Spleen (tissue), 11 donors: ENCODE measurements around the gene TBC1D9B. TPM values are rescaled to one million over a fixed set of nuclear protein-coding genes. Genes with fewer than 3 reads are reported as not detected.

ENCODE experiments used
- DNase-seq: peaks from one replicate; pipeline ENCODE4 v3.0.0-alpha.2; 2020
- H3K27ac ChIP-seq, 8 donors: fragments of 200-600 bp; sonication (generic) in 7 of 8; 1 replicate in 4 of 8; 2 replicates in 4 of 8; pipeline versions ENCODE4 v1.5.0 to v1.8.0; 2016 to 2021; ENCODE audit warnings: inconsistent platforms in 4 of 8, mild to moderate bottlenecking in 4 of 8, moderate library complexity in 1 of 8
- H3K27me3 ChIP-seq, 7 donors: fragments of 200-600 bp; sonication (generic) in 6 of 7; replicated peaks in 1 of 7; 1 replicate in 4 of 7; 2 replicates in 3 of 7; pipeline versions ENCODE4 v1.5.0 to v1.8.0; 2016 to 2021; ENCODE audit warnings: inconsistent platforms in 3 of 7, mild to moderate bottlenecking in 1 of 7
- H3K36me3 ChIP-seq, 6 donors: fragments of 200-600 bp; sonication (generic) in 5 of 6; 1 replicate in 4 of 6; 2 replicates in 2 of 6; pipeline versions ENCODE4 v1.5.0 to v1.8.0; 2016 to 2021; ENCODE audit warnings: inconsistent platforms in 2 of 6
- H3K4me1 ChIP-seq, 6 donors: fragments of 200-600 bp; sonication (generic) in 5 of 6; 1 replicate in 3 of 6; 2 replicates in 3 of 6; pipeline versions ENCODE4 v1.5.0 to v1.8.0; 2016 to 2021; ENCODE audit warnings: inconsistent platforms in 3 of 6
- H3K4me3 ChIP-seq, 8 donors: fragments of 200-600 bp; sonication (generic) in 7 of 8; 1 replicate in 4 of 8; 2 replicates in 4 of 8; pipeline versions ENCODE4 v1.5.0 to v1.8.0; 2016 to 2021; ENCODE audit warnings: inconsistent platforms in 4 of 8, mild to moderate bottlenecking in 4 of 8, moderate library complexity in 2 of 8
- H3K9me3 ChIP-seq, 8 donors: fragments of 200-600 bp; sonication (generic) in 7 of 8; 1 replicate in 4 of 8; 2 replicates in 4 of 8; pipeline versions ENCODE4 v1.5.0 to v1.8.0; 2016 to 2021; ENCODE audit warnings: inconsistent platforms in 4 of 8
- POLR2A ChIP-seq, 3 donors: fragments of 450-650 bp; IDR thresholded peaks; one replicate each; pipeline ENCODE4 v1.5.1; 2017; ENCODE audit warnings: antibody characterized with exemption in 3 of 3, mild to moderate bottlenecking in 1 of 3
- POLR2AphosphoS5 ChIP-seq, 3 donors: sonication (generic); formaldehyde crosslinking; IDR thresholded peaks; one replicate each; pipeline ENCODE4 v1.5.1; 2017; ENCODE audit warnings: antibody characterized with exemption in 3 of 3
- WGBS, 5 donors: extraction: QIAGEN DNeasy Blood & Tissue Kit in 3 of 5; methylation state at CpG; one replicate each; pipeline versions ENCODE4 v1.1.5 to v1.1.7; 2013 to 2018; 5-methylcytosine and 5-hydroxymethylcytosine counted together
- intact Hi-C: fragments of 100-400 bp; cut with DNase I; formaldehyde crosslinking; loops from one replicate; pipeline ENCODE4 v1.15.0; 2023; ENCODE audit warnings: low total_unique reads
- polyA plus RNA-seq, 3 donors: library from polyadenylated mRNA; stranded (reverse); fragments of 200-250 nt; gene quantifications; one replicate each; pipeline ENCODE4 v1.2.1, GENCODE V29; 2013
- total RNA-seq, 7 donors: library from RNA; depleted of rRNA in 3 of 7; stranded (reverse); fragments of >200 nt in 3 of 7; fragmentation: NEBNext Ultra II Directional in 4 of 7; extraction: Animal tissue kit (Norgen Biotek cat#: 25700) in 4 of 7; gene quantifications; one replicate each; pipeline versions ENCODE4 v1.1.0 to v1.2.1, GENCODE V29; 2016 to 2021
- TF ChIP-seq, protein P1 (sequence below), 11 experiments: fragments of 200-600 bp in 7 of 11; fragments of 450-650 bp in 4 of 11; sonication (generic) in 4 of 11; IDR thresholded peaks in 8 of 11; conservative IDR thresholded peaks in 3 of 11; 1 replicate in 7 of 11; 2 replicates in 4 of 11; pipeline versions ENCODE4 v1.4.0 to v1.8.0; 2016 to 2021; ENCODE audit warnings: antibody characterized with exemption in 11 of 11, inconsistent platforms in 4 of 11, mild to moderate bottlenecking in 1 of 11
- donor health status: healthy with polysubstance abuse.
- donor health status: DM: no; HTN: no; CAD: no; lungs with moderate emphysema.
- donor health status: DM: no; HTN: no; CAD: no.
- donor health status: Bipolar disorder and iron deficiency.
- donor health status: healthy.
- donor health status: DM: no; HTN: no; CAD: no.
- donor health status: DM: yes; HTN: yes; CAD: no.

The TBC1D9B gene
- total and polyA plus RNA-seq, 10 donors = 29.5 to 140 (median 109) TPM

DNA sequence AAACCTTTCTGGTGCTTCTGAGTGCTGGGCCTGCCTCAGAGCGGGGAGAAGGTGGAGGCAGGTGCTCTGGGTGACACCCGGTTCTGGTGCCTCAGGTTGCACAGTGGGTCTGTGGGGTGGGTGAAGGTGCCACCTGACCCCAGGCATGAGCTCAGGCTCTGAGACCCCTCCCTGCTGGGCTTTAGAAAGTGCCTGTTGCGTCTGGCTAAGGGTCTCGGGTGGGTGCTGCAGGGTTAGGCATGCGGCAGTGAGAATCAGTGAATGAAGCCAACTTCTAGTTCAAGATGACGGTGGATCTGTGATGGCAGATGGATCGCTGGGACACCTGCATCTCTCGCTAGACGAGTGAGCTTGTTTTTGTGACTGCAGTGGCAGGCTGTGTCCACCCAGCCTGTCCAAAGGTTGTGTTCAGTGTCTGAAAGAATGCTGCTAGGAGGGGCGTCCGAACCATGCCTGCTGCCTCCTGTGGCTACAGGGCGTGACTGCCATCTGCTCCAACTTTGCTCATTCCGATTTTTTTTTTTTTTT is 82.0 kb downstream of the TBC1D9B start:
- Histone ChIP-seq H3K9me3 (no peaks in the 10 kb centered on the region), H3K27ac (no peak overlapping the region), H3K4me3 (no peak overlapping the region), H3K36me3 (peaks cover 3 to 89% (median 80%) of the 10 kb centered on the region in 6 donors), H3K4me1 (peaks cover 14 to 82% (median 56%) of the 10 kb centered on the region in 6 donors), H3K27me3 (no peaks in the 10 kb centered on the region)
- 80 to 93% (median 88%) methylated on average over 12 to 13 of the region's 13 CpGs for WGBS, 5 donors
- no peak for DNase-seq
- intact Hi-C loops = no loop called here
- TF ChIP-seq POLR2AphosphoS5 (IDR thresholded peaks at IDR 0.05) (peak in 2 of 3 donors; percentile 19 to 37), POLR2A (IDR thresholded peaks at IDR 0.05) (no peak)

DNA sequence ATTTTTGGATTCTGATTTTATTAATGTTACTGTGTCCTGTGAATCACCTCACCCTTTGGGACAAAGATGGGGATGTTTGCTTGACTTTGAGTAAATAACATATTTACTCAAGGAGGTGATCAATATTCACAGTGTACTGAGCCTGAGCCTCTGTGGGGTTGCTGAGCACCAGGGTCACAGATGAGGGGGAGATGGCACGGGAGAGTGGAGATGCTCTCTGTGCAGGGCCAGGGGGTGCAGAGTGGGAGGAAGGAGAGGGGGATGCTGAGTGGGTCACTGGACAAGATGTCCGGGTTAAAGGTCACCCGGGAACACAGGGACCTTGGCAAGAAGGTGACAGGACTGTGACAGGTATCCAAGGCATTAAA is 83.0 kb downstream of the TBC1D9B start:
- no peak for DNase-seq
- Histone ChIP-seq H3K27me3 (no peaks in the 10 kb centered on the region), H3K27ac (peak overlapping the region in 1 of 8 donors; percentile 30), H3K4me3 (peak overlapping the region in 1 of 8 donors; percentile 95), H3K4me1 (peaks cover 19 to 89% (median 65%) of the 10 kb centered on the region in 6 donors), H3K36me3 (peaks cover 3 to 79% (median 70%) of the 10 kb centered on the region in 6 donors), H3K9me3 (no peaks in the 10 kb centered on the region)
- 70 to 84% (median 80%) methylated on average over 3 of the region's 3 CpGs for WGBS, 5 donors
- TF ChIP-seq POLR2A (IDR thresholded peaks at IDR 0.05) (no peak), POLR2AphosphoS5 (IDR thresholded peaks at IDR 0.05) (no peak)
- TF ChIP-seq, protein P1, sequence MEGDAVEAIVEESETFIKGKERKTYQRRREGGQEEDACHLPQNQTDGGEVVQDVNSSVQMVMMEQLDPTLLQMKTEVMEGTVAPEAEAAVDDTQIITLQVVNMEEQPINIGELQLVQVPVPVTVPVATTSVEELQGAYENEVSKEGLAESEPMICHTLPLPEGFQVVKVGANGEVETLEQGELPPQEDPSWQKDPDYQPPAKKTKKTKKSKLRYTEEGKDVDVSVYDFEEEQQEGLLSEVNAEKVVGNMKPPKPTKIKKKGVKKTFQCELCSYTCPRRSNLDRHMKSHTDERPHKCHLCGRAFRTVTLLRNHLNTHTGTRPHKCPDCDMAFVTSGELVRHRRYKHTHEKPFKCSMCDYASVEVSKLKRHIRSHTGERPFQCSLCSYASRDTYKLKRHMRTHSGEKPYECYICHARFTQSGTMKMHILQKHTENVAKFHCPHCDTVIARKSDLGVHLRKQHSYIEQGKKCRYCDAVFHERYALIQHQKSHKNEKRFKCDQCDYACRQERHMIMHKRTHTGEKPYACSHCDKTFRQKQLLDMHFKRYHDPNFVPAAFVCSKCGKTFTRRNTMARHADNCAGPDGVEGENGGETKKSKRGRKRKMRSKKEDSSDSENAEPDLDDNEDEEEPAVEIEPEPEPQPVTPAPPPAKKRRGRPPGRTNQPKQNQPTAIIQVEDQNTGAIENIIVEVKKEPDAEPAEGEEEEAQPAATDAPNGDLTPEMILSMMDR (IDR thresholded peaks at IDR 0.05 in 8 of 11, conservative IDR thresholded peaks at IDR 0.05 in 3 of 11) = no peak
- intact Hi-C loops = no loop called here

DNA sequence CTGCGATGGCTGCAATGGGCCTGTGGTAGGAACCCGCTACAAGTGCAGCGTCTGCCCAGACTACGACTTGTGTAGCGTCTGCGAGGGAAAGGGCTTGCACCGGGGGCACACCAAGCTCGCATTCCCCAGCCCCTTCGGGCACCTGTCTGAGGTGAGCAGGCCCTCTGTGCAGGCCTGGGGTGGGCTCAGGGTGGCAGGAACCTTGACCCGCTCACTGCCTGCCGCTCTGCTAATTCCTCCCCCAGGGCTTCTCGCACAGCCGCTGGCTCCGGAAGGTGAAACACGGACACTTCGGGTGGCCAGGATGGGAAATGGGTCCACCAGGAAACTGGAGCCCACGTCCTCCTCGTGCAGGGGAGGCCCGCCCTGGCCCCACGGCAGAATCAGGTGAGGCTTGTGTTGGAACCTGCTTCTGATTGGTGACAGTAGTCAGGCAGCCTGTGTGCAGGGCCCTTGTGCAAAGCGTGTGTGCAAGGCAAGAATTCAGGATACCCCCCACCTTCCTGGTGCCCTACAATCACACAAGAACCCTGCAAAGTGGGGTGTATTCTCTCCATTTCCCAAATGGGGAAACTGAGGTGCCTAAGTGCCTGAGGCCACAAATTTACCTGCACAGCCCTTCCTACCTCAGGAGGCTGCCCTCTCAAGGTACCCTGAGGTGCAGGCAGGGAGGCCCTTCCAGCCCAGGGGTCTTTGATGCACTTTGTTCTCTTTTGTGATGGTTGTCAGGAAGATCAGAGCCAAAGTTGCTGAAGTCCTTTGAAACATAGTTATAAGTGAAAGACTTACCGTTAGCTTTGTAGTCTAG is 83.6 kb downstream of the TBC1D9B start:
- peak; percentile 78 for DNase-seq
- 88 to 94% (median 89%) methylated on average over 13 to 22 of the region's 22 CpGs for WGBS, 5 donors
- H3K9me3 ChIP-seq = no peaks in the 10 kb centered on the region
- peak; percentile 2 to 63 (median 37) for TF ChIP-seq POLR2AphosphoS5 (IDR thresholded peaks at IDR 0.05)
- TF ChIP-seq, protein P1 (IDR thresholded peaks at IDR 0.05 in 8 of 11, conservative IDR thresholded peaks at IDR 0.05 in 3 of 11) = no peak
- H3K27me3 ChIP-seq = no peaks in the 10 kb centered on the region
- peak overlapping the region in 2 of 8 donors; percentile 5 to 97 for H3K27ac ChIP-seq
- H3K4me1 ChIP-seq = peaks cover 25 to 92% (median 71%) of the 10 kb centered on the region in 6 donors
- intact Hi-C loops = no loop called here
- H3K36me3 ChIP-seq = peaks cover 2 to 73% (median 64%) of the 10 kb centered on the region in 6 donors
- H3K4me3 ChIP-seq = peak overlapping the region in 2 of 8 donors; percentile 95

DNA sequence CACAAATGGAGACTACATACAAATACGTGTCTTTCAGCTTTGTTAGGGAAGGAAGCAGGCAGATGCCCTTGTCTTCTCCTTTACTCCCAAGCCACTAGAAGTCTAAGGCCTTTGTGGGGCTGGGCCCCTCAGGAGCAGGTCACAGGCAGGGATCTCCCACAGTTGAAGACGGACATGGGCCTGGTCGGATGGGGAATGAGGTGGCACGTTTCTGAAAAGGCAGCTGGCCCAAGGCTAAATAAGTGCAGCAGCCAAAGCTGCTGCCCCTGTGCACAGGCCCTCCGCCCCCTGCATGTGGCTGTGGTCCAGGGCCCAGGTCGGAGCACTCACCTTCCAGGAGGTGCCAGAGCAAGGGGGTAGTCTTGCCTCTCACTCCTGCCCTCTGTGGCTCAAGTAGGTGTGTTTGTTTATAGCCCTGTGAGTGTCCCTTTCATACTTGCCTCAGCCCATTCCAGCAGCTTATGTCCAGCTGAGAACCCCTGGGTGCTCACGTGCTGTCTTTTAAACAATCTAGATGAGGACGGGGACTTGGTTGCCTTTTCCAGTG is 85.2 kb downstream of the TBC1D9B start:
- H3K9me3 ChIP-seq = no peaks in the 10 kb centered on the region
- intact Hi-C loops = no loop called here
- peak overlapping the region in 6 of 8 donors; percentile 13 to 100 (median 98) for H3K27ac ChIP-seq
- TF ChIP-seq POLR2AphosphoS5 (IDR thresholded peaks at IDR 0.05) (peak in 1 of 3 donors; percentile 51), POLR2A (IDR thresholded peaks at IDR 0.05) (no peak)
- TF ChIP-seq, protein P1 (IDR thresholded peaks at IDR 0.05 in 8 of 11, conservative IDR thresholded peaks at IDR 0.05 in 3 of 11) = no peak
- H3K4me3 ChIP-seq = peak overlapping the region; percentile 89 to 97 (median 94)
- peaks cover 0 to 57% (median 49%) of the 10 kb centered on the region in 6 donors for H3K36me3 ChIP-seq
- DNase-seq = peak; percentile 76
- H3K27me3 ChIP-seq = peaks cover 0 to 1% (median 0%) of the 10 kb centered on the region in 7 donors
- WGBS, 5 donors = 58 to 78% (median 72%) methylated on average over 8 of the region's 8 CpGs
- H3K4me1 ChIP-seq = peaks cover 41 to 92% (median 76%) of the 10 kb centered on the region in 6 donors
